Measurements from ENCODE around the gene GNG12. TPM values are rescaled to one million over a fixed set of nuclear protein-coding genes. Genes with fewer than 3 reads are reported as not detected.

GNG12 gene
- total RNA-seq, 1 experiment from 2014 or later, result 14.3 TPM

GRCh38 chr1:67653304-67653703 is 180.0 kb downstream of the GNG12 start:
- Mint-ChIP-seq H3K4me3 (no peak overlapping the region), H3K27ac (no peak overlapping the region), H3K27me3 (ENCODE audit: low read depth) (no peaks in the 10 kb centered on the region), H3K9me3 (peaks cover 0 to 2% of the 10 kb centered on the region in 2 experiments; a peak in 1 of 5 replicates), H3K36me3 (ENCODE audit: insufficient read depth in 1 of 3, low read depth in 3 of 3) (no peaks in the 10 kb centered on the region), H3K4me1 (peaks cover 13 to 14% of the 10 kb centered on the region in 2 experiments)
- Histone ChIP-seq H3K27ac (ENCODE audit: insufficient read length, low read depth, low read length) (no peak overlapping the region), H3K79me2 (ENCODE audit: insufficient read depth, low read length) (no peaks in the 10 kb centered on the region), H4K5ac (ENCODE audit: insufficient read length, low read depth, low read length) (no peak overlapping the region), H3K4me1 (ENCODE audit: insufficient read depth, low read length) (no peaks in the 10 kb centered on the region; the same call in 1 of the 2 replicates), H2BK15ac (ENCODE audit: low read depth, low read length) (no peak overlapping the region), H2BK20ac (ENCODE audit: low read depth, low read length, poor library complexity, severe bottlenecking) (no peak overlapping the region), H3K27me3 (ENCODE audit: insufficient read depth, low read length) (no peaks in the 10 kb centered on the region), H3K56ac (ENCODE audit: insufficient read length, low read depth, low read length) (no peak overlapping the region), H2AK5ac (ENCODE audit: insufficient read length, low read length) (no peak overlapping the region), H3K23ac (ENCODE audit: insufficient read length, low read depth, low read length) (no peak overlapping the region), H4K20me1 (ENCODE audit: control insufficient read depth, insufficient read depth, insufficient read length) (no peaks in the 10 kb centered on the region), H3K9ac (ENCODE audit: extremely low read depth, insufficient read length, low read length) (no peak overlapping the region), H2BK12ac (ENCODE audit: insufficient read length, low read depth, low read length) (no peak overlapping the region), H4K91ac (ENCODE audit: insufficient read length, low read depth, low read length) (no peak overlapping the region), H3K14ac (ENCODE audit: insufficient read depth, low read length) (no peak overlapping the region), H3K23me2 (ENCODE audit: insufficient read length, low read depth, low read length, poor library complexity, severe bottlenecking) (no peaks in the 10 kb centered on the region), H2BK5ac (ENCODE audit: insufficient read length, low read length) (no peak overlapping the region), H3K79me1 (ENCODE audit: insufficient read depth, low read depth, low read length, poor library complexity, severe bottlenecking) (no peaks in the 10 kb centered on the region), H3K9me3 (ENCODE audit: control insufficient read depth, low read depth, low read length) (no peaks in the 10 kb centered on the region), H3T11ph (ENCODE audit: low read length) (no peak overlapping the region), H3K4me2 (ENCODE audit: insufficient read depth, insufficient read length, low read length) (no peak overlapping the region), H2BK120ac (ENCODE audit: low read depth, low read length, poor library complexity, severe bottlenecking) (no peak overlapping the region), H2AFZ (ENCODE audit: low read length) (no peak overlapping the region), H4K8ac (replicated peaks; ENCODE audit: insufficient read length, low read depth, low read length) (no peak overlapping the region), H3K4ac (ENCODE audit: low read depth, low read length) (no peak overlapping the region), H3K18ac (ENCODE audit: insufficient read length, low read depth, low read length) (no peak overlapping the region)
- no peak for TF ChIP-seq CTCF (conservative IDR thresholded peaks at IDR 0.05)
- no peak for DNase-seq

All from H9 (cell line).